OCI-LY1 (cell line): ENCODE measurements around the gene MYH7.
"Not testable (repeated sequence)": the region's sequence is repeated elsewhere in the genome, so short reads cannot be mapped to it uniquely, and the experiment has no call there.

ENCODE experiments used
- H2AFZ ChIP-seq: fragments of 200-600 bp; sonication (generic), shearing (Covaris generic); 2 replicates; pipeline ENCODE4 v1.6.0; 2014; ENCODE audit warnings: antibody characterized with exemption, mild to moderate bottlenecking, low read length
- H3F3A ChIP-seq: fragments of 200-600 bp; sonication (generic), shearing (Covaris generic); 2 replicates; pipeline ENCODE4 v1.6.0; 2014; ENCODE audit warnings: mild to moderate bottlenecking, antibody characterized with exemption, low read length, moderate library complexity; ENCODE audit not compliant: insufficient read depth
- H3K27ac ChIP-seq: fragments of 200-600 bp; sonication (generic); 2 replicates; pipeline ENCODE4 v1.5.1; 2014; ENCODE audit warnings: low read length, mixed run types, mild to moderate bottlenecking, low read depth; ENCODE audit not compliant: poor library complexity, severe bottlenecking
- H3K27me3 ChIP-seq: fragments of 200-600 bp; sonication (generic); 2 replicates; pipeline ENCODE4 v1.6.0; 2014; ENCODE audit warnings: antibody characterized with exemption, mild to moderate bottlenecking, low read length, moderate library complexity; ENCODE audit not compliant: insufficient read depth
- H3K36me3 ChIP-seq: fragments of 200-600 bp; sonication (generic); 2 replicates; pipeline ENCODE4 v1.6.1; 2014; ENCODE audit warnings: mild to moderate bottlenecking, antibody characterized with exemption, low read length, moderate library complexity, mixed read lengths; ENCODE audit not compliant: insufficient read depth
- H3K4me1 ChIP-seq: fragments of 200-600 bp; sonication (generic); 2 replicates; pipeline ENCODE4 v1.5.1; 2014; ENCODE audit warnings: mild to moderate bottlenecking, low read length, moderate library complexity; ENCODE audit not compliant: insufficient read depth, severe bottlenecking
- H3K4me2 ChIP-seq: fragments of 200-600 bp; sonication (generic), shearing (Covaris generic); 2 replicates; pipeline ENCODE4 v1.6.1; 2014; ENCODE audit warnings: low read length
- H3K4me3 ChIP-seq: fragments of 200-600 bp; sonication (generic); 2 replicates; pipeline ENCODE4 v1.5.1; 2014; ENCODE audit warnings: low read length, low read depth, mild to moderate bottlenecking, mixed read lengths; ENCODE audit not compliant: poor library complexity, severe bottlenecking
- H3K79me2 ChIP-seq: fragments of 200-600 bp; shearing (Covaris generic); 2 replicates; pipeline ENCODE4 v1.6.1; 2016; ENCODE audit warnings: mixed run types, low read length, mixed read lengths; ENCODE audit not compliant: insufficient read depth
- H3K9ac ChIP-seq: fragments of 200-600 bp; sonication (generic), shearing (Covaris generic); 2 replicates; pipeline ENCODE4 v1.6.1; 2014; ENCODE audit warnings: mild to moderate bottlenecking, low read length, mixed read lengths
- H3K9me2 ChIP-seq: fragments of 200-600 bp; sonication (generic), shearing (Covaris generic); 2 replicates; pipeline ENCODE4 v1.6.1; 2014; ENCODE audit warnings: low read depth, mild to moderate bottlenecking, low read length, mixed read lengths
- H3K9me3 ChIP-seq: fragments of 200-600 bp; shearing (Covaris generic); 2 replicates; pipeline ENCODE4 v1.6.1; 2014; ENCODE audit warnings: low read length, mixed read lengths
- H4K20me1 ChIP-seq: fragments of 200-600 bp; sonication (generic), shearing (Covaris generic); 2 replicates; pipeline ENCODE4 v1.6.0; 2016; ENCODE audit warnings: mild to moderate bottlenecking, low read length; ENCODE audit not compliant: insufficient read depth
- EZH2 ChIP-seq: fragments of 200-600 bp; sonication (generic), shearing (Covaris generic); IDR thresholded peaks from 2 replicates; pipeline ENCODE4 v1.8.0; 2017; ENCODE audit warnings: borderline replicate concordance, mixed run types, mild to moderate bottlenecking, antibody characterized with exemption, low read length, moderate library complexity, mixed read lengths
- TF ChIP-seq, protein P1 (sequence below): fragments of 200-600 bp; sonication (generic), shearing (Covaris generic); IDR thresholded peaks from 2 replicates; pipeline ENCODE4 v1.5.1; 2017; ENCODE audit warnings: mild to moderate bottlenecking, antibody characterized with exemption, low read length, moderate library complexity, mixed read lengths

The MYH7 gene

DNA sequence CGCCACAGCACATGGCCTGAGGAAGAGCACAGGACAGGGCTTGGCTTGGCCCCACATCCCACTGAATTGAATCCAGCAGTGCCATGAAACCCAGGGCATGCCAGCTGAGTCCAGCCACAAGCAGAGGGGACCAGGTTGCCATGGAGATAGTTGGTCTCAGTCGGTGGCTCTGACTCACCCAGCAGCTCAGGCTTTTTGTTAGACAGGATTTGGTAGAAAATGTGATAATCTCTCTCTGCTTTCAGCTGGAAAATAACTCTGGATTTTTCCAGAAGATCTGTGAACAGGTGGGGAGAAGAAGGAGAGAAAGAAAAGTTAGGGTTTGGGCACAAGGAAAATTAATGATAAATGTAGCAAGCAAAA is 4.8 kb downstream of the MYH7 start:
- Histone ChIP-seq H3K27ac (no peak overlapping the region), H3K9me3 (no peaks in the 10 kb centered on the region), H3K36me3 (no peaks in the 10 kb centered on the region), H3K9ac (no peak overlapping the region), H3K4me3 (no peak overlapping the region), H3K4me2 (no peak overlapping the region), H3K4me1 (no peaks in the 10 kb centered on the region), H2AFZ (no peak overlapping the region), H3K27me3 (no peaks in the 10 kb centered on the region), H4K20me1 (no peaks in the 10 kb centered on the region), H3F3A (no peaks in the 10 kb centered on the region), H3K9me2 (no peaks in the 10 kb centered on the region), H3K79me2 (no peaks in the 10 kb centered on the region)
- TF ChIP-seq, protein P1, sequence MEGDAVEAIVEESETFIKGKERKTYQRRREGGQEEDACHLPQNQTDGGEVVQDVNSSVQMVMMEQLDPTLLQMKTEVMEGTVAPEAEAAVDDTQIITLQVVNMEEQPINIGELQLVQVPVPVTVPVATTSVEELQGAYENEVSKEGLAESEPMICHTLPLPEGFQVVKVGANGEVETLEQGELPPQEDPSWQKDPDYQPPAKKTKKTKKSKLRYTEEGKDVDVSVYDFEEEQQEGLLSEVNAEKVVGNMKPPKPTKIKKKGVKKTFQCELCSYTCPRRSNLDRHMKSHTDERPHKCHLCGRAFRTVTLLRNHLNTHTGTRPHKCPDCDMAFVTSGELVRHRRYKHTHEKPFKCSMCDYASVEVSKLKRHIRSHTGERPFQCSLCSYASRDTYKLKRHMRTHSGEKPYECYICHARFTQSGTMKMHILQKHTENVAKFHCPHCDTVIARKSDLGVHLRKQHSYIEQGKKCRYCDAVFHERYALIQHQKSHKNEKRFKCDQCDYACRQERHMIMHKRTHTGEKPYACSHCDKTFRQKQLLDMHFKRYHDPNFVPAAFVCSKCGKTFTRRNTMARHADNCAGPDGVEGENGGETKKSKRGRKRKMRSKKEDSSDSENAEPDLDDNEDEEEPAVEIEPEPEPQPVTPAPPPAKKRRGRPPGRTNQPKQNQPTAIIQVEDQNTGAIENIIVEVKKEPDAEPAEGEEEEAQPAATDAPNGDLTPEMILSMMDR: no peak
- no peak for TF ChIP-seq EZH2

DNA sequence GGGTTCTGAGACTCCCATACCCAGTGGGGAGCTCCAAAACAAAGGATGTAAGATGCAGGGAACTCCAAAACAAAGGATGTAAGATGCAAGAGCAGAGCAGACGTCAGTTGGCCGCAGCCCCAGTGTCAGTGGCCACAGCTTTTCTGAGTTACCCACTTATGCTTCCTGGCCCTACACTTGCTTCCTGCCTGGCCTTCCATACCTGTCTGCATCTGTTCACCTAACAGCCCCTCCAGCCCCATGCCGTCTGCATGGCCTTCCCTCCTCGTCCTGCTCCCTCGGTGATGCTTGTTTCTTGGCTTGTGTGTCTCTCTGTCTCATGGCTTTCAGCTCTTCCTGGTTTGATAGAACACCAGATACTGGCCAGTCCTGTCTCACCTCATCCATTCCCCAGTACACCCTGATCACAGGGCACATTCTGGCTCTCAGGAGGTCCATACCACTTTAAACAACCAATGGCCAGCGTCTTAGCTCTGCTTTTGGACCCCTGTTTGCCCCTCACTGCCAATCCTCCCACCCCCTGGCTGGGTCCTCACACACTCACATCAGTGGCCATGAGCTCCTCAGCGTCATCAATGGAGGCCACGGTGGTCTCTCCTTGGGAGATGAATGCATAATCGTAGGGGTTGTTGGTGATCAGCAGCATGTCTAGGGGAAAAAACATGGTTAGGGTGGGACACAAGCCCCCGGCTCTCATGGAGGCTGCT is 5.3 kb downstream of the MYH7 start:
- no peak overlapping the region for H2AFZ ChIP-seq
- no peak overlapping the region for H3K9ac ChIP-seq
- H3K27ac ChIP-seq: no peak overlapping the region
- no peaks in the 10 kb centered on the region; the same call in 1 of the 2 replicates for H3K27me3 ChIP-seq
- H3K79me2 ChIP-seq: no peaks in the 10 kb centered on the region
- H3K9me2 ChIP-seq: no peaks in the 10 kb centered on the region
- no peak overlapping the region for H3K4me3 ChIP-seq
- H3K36me3 ChIP-seq: no peaks in the 10 kb centered on the region
- H4K20me1 ChIP-seq: no peaks in the 10 kb centered on the region
- no peaks in the 10 kb centered on the region for H3K4me1 ChIP-seq
- no peaks in the 10 kb centered on the region for H3K9me3 ChIP-seq
- no peak for TF ChIP-seq EZH2
- no peaks in the 10 kb centered on the region for H3F3A ChIP-seq
- H3K4me2 ChIP-seq: no peak overlapping the region

DNA sequence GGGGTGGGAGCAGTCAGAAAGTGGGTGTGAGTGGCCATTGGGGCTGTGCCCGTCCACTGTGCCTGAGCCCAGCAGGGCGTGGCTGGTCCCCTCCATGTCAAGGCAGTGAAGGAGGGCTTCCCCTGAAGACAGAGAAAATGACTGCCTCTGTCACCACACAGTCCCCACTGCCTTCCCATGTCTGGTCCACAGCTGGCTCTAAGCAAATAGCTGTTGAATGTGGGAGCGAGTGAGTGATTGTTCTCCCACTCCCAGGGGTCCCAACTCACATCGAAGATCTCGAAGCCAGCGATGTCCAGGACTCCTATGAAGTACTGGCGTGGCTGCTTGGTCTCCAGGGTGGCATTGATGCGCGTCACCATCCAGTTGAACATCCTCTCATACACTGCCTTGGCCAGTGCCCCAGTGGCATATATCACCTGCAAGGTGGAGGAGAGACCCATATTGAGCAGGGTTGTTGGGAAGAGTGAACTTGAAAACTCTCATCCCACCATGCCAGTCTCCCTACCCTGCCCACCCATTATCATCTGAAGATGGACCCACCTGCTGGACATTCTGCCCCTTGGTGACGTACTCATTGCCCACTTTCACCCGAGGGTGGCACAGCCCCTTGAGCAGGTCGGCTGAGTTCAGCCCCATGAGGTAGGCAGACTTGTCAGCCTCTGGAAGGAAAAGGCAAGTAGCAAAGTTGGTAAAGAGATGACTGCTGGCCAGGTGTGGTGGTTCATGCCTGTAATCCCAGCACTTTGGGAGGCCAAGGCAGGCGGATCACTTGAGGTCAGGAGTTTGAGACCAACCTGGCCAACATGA is 6.6 kb downstream of the MYH7 start:
- TF ChIP-seq EZH2: no peak
- TF ChIP-seq, protein P1: no peak
- no peaks in the 10 kb centered on the region for H3K4me1 ChIP-seq
- H3K9me3 ChIP-seq: no peaks in the 10 kb centered on the region
- H3K9ac ChIP-seq: no peak overlapping the region
- H3K36me3 ChIP-seq: no peaks in the 10 kb centered on the region
- H3K4me2 ChIP-seq: no peak overlapping the region
- no peaks in the 10 kb centered on the region for H3F3A ChIP-seq
- no peak overlapping the region for H2AFZ ChIP-seq
- H3K4me3 ChIP-seq: no peak overlapping the region
- H4K20me1 ChIP-seq: no peaks in the 10 kb centered on the region
- H3K79me2 ChIP-seq: no peaks in the 10 kb centered on the region
- no peaks in the 10 kb centered on the region for H3K9me2 ChIP-seq
- H3K27ac ChIP-seq: no peak overlapping the region
- H3K27me3 ChIP-seq: no peaks in the 10 kb centered on the region; the same call in 1 of the 2 replicates

DNA sequence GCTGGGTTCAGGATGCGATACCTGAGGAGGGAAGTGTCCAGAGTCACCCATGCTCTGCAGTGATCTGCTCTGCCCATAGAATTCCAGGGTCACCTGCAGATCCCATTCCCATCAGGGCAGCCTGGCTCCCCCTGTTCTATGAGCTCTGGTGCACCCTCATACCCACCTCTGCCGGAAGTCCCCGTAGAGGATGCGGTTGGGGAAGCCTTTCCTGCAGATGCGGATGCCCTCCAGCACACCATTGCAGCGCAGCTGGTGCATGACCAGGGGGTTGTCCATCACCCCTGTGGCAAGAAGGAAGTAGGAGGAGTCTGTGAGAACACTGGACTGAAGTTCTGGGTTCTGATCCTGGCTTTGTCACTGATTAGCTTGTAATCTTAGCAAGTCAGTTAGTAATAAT is 9.7 kb downstream of the MYH7 start:
- not testable (repeated sequence) for H3F3A ChIP-seq, H3K4me2 ChIP-seq, H3K9me3 ChIP-seq, H3K27ac ChIP-seq, H3K9ac ChIP-seq, H3K4me1 ChIP-seq, H2AFZ ChIP-seq, H4K20me1 ChIP-seq, H3K9me2 ChIP-seq, H3K27me3 ChIP-seq, H3K4me3 ChIP-seq, H3K36me3 ChIP-seq, H3K79me2 ChIP-seq
